ENCODE results near the gene ENPEP.
A peak's percentile ranks its signal among the peaks of the same experiment; 100 is the strongest.

The ENPEP gene

DNA sequence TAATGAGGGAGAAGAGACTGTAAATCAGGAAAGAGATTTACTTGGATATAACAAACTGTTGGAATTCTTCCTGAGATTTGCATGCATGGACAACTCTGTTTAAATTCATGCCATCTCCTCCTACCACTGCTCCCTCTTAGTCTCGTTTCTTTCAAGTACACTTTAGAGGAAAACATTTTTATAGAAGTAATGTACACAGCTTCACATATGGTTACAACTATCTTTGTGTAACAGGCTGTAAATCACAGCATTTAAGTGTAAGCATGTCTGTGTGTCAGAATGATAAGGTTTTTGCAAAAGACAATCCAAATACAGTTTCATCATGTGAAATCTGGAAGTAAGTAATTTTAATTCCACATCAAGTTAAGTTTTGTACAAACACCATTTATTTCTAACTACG lies 21.5 kb upstream of the ENPEP start:
- no peaks in the 10 kb centered on the region for H3K4me1 ChIP-seq (ENCODE audit: control insufficient read depth in 1 of 2, insufficient read depth in 2 of 2, low read length in 2 of 2)

DNA sequence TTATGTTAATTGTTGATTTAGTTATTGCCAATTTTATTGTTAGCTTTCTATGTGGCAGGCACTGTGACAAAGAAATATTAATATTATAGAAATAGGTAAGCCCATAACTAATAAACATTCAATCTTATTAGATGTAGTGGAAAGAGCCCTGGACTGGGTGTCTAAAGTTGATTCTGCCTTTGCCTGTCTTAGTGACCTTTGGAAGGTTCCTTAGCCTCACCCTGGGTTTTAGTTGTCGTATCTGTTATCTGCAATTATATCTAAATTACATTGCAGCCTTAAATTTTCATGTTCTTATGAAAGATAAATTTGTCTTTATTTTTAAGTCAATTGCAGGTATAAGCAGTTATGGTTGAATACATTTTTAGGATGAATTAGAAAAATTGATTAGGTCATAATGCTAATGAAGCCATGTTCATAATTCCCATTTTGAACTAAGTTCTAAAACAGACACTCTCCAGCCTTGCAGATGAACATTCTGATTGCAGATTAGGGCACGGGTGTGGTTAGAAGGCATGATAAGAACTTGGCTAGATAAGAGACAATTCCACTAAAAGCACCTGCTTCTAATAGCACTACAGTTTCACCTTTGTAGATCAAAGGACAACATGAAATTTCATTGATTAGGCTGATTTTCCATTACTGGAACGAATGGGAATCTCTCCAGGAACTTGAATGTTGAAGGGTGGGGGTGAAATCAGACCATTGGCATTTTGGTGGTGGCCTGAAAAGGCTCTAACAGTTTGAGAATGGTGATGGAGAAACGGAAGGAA lies 17.3 kb upstream of the ENPEP start:
- Histone ChIP-seq H3K4ac (ENCODE audit: low read depth, low read length) (no peak overlapping the region), H3K18ac (ENCODE audit: low read length) (no peak overlapping the region), H3K23ac (ENCODE audit: low read length) (no peak overlapping the region), H3K9me3 (ENCODE audit: insufficient read depth, low read depth, low read length) (no peaks in the 10 kb centered on the region), H3K14ac (ENCODE audit: low read length) (no peak overlapping the region), H3K36me3 (ENCODE audit: control insufficient read depth in 1 of 2, insufficient read depth in 2 of 2, low read length in 2 of 2) (no peaks in the 10 kb centered on the region), H2AK5ac (ENCODE audit: low read length) (no peak overlapping the region), H2BK120ac (ENCODE audit: insufficient read depth, low read length, poor library complexity) (no peak overlapping the region), H2BK5ac (ENCODE audit: low read depth, low read length, poor library complexity) (no peak overlapping the region), H3K79me1 (ENCODE audit: low read length) (no peaks in the 10 kb centered on the region), H3K4me3 (ENCODE audit: low read depth, low read length) (no peak overlapping the region), H2BK12ac (ENCODE audit: low read length) (no peak overlapping the region), H4K8ac (ENCODE audit: low read depth, low read length) (no peak overlapping the region), H4K91ac (ENCODE audit: low read depth, low read length) (no peak overlapping the region), H2AFZ (ENCODE audit: insufficient read depth, low read length, poor library complexity) (no peak overlapping the region), H3K27ac (ENCODE audit: low read depth, low read length) (no peak overlapping the region), H3K79me2 (ENCODE audit: control insufficient read depth, insufficient read depth, low read length, poor library complexity) (no peaks in the 10 kb centered on the region), H3K4me1 (ENCODE audit: control insufficient read depth in 1 of 2, insufficient read depth in 2 of 2, low read length in 2 of 2) (no peaks in the 10 kb centered on the region), H4K12ac (ENCODE audit: low read depth, low read length) (no peak overlapping the region), H3K9ac (ENCODE audit: low read length) (no peak overlapping the region), H3K27me3 (ENCODE audit: insufficient read depth, low read length) (no peaks in the 10 kb centered on the region), H3K4me2 (ENCODE audit: low read length) (no peak overlapping the region)
- WGBS (ENCODE audit: extremely low coverage, insufficient coverage, insufficient read length): no CpG with 5 or more reads among the region's 4 CpGs
- DNase-seq: peak in 1 of 2 donors; percentile 57

More for the DNA sequence above, 21.5 kb upstream of the ENPEP start:
- no peak overlapping the region for H3K9ac ChIP-seq (ENCODE audit: low read length)
- H4K8ac ChIP-seq (ENCODE audit: low read depth, low read length): no peak overlapping the region
- H3K27ac ChIP-seq (ENCODE audit: low read depth, low read length): no peak overlapping the region
- H3K27me3 ChIP-seq (ENCODE audit: insufficient read depth, low read length): no peaks in the 10 kb centered on the region
- peaks cover 1% of the 10 kb centered on the region for H3K9me3 ChIP-seq (ENCODE audit: insufficient read depth, low read depth, low read length)
- H2BK12ac ChIP-seq (ENCODE audit: low read length): no peak overlapping the region
- no CpG with 5 or more reads among the region's 2 CpGs for WGBS (ENCODE audit: extremely low coverage, insufficient coverage, insufficient read length)
- H3K4me2 ChIP-seq (ENCODE audit: low read length): no peak overlapping the region
- H4K91ac ChIP-seq (ENCODE audit: low read depth, low read length): no peak overlapping the region
- no peak overlapping the region for H2BK120ac ChIP-seq (ENCODE audit: insufficient read depth, low read length, poor library complexity)
- no peak overlapping the region for H3K4ac ChIP-seq (ENCODE audit: low read depth, low read length)
- no peak overlapping the region for H2BK5ac ChIP-seq (ENCODE audit: low read depth, low read length, poor library complexity)
- H3K4me3 ChIP-seq (ENCODE audit: low read depth, low read length): no peak overlapping the region
- no peak overlapping the region for H3K14ac ChIP-seq (ENCODE audit: low read length)
- H3K36me3 ChIP-seq (ENCODE audit: control insufficient read depth in 1 of 2, insufficient read depth in 2 of 2, low read length in 2 of 2): no peaks in the 10 kb centered on the region
- no peak overlapping the region for H3K18ac ChIP-seq (ENCODE audit: low read length)
- H2AK5ac ChIP-seq (ENCODE audit: low read length): no peak overlapping the region
- no peak overlapping the region for H2AFZ ChIP-seq (ENCODE audit: insufficient read depth, low read length, poor library complexity)
- H3K79me2 ChIP-seq (ENCODE audit: control insufficient read depth, insufficient read depth, low read length, poor library complexity): no peaks in the 10 kb centered on the region
- H3K79me1 ChIP-seq (ENCODE audit: low read length): no peaks in the 10 kb centered on the region
- no peak overlapping the region for H3K23ac ChIP-seq (ENCODE audit: low read length)
- H4K12ac ChIP-seq (ENCODE audit: low read depth, low read length): no peak overlapping the region
- no peak for DNase-seq

DNA sequence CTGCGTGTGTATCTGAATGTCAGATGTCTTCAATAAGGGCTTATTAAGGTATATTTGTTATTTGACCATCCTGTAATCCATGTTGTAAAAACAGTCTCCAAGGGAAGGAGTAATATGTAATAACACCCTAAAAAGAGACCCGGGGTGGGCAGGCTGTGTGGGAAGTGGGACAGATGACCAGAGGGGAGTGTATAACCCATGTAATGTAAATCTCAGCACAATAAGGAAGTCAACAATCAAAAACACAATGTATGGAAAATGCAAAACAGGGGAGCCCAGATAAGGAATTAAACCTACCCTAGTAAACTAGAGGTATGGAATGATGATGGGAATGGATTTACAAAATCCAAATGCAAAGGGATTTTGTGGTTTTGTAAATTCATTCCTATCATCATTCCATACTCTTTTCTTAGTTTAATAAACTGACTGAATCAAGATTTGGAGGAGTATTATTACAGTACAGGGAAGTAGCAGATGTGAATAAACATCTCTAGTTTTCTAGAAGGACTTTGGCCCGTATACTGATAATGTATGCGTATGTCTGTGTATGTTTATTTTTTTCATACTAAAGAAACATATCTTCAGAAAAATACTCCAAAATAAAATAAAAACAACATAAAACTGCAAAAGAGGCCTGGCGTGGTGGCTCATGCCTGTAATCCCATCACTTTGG lies 15.7 kb upstream of the ENPEP start:
- Histone ChIP-seq H3K9me3 (ENCODE audit: insufficient read depth, low read depth, low read length) (no peaks in the 10 kb centered on the region), H2BK12ac (ENCODE audit: low read length) (no peak overlapping the region), H2BK120ac (ENCODE audit: insufficient read depth, low read length, poor library complexity) (no peak overlapping the region), H3K4me3 (ENCODE audit: low read depth, low read length) (no peak overlapping the region), H2AK5ac (ENCODE audit: low read length) (no peak overlapping the region), H3K27me3 (ENCODE audit: insufficient read depth, low read length) (no peaks in the 10 kb centered on the region), H3K14ac (ENCODE audit: low read length) (no peak overlapping the region), H3K4me2 (ENCODE audit: low read length) (no peak overlapping the region), H3K36me3 (ENCODE audit: control insufficient read depth in 1 of 2, insufficient read depth in 2 of 2, low read length in 2 of 2) (no peaks in the 10 kb centered on the region), H3K27ac (ENCODE audit: low read depth, low read length) (no peak overlapping the region), H4K8ac (ENCODE audit: low read depth, low read length) (no peak overlapping the region), H3K4ac (ENCODE audit: low read depth, low read length) (no peak overlapping the region), H3K4me1 (ENCODE audit: control insufficient read depth in 1 of 2, insufficient read depth in 2 of 2, low read length in 2 of 2) (no peaks in the 10 kb centered on the region), H3K23ac (ENCODE audit: low read length) (no peak overlapping the region), H4K91ac (ENCODE audit: low read depth, low read length) (no peak overlapping the region), H3K79me1 (ENCODE audit: low read length) (no peaks in the 10 kb centered on the region), H2BK5ac (ENCODE audit: low read depth, low read length, poor library complexity) (no peak overlapping the region), H4K12ac (ENCODE audit: low read depth, low read length) (no peak overlapping the region), H3K18ac (ENCODE audit: low read length) (no peak overlapping the region), H3K79me2 (ENCODE audit: control insufficient read depth, insufficient read depth, low read length, poor library complexity) (no peaks in the 10 kb centered on the region), H2AFZ (ENCODE audit: insufficient read depth, low read length, poor library complexity) (no peak overlapping the region), H3K9ac (ENCODE audit: low read length) (no peak overlapping the region)
- no peak for DNase-seq
- no CpG with 5 or more reads among the region's 5 CpGs for WGBS (ENCODE audit: extremely low coverage, insufficient coverage, insufficient read length)

DNA sequence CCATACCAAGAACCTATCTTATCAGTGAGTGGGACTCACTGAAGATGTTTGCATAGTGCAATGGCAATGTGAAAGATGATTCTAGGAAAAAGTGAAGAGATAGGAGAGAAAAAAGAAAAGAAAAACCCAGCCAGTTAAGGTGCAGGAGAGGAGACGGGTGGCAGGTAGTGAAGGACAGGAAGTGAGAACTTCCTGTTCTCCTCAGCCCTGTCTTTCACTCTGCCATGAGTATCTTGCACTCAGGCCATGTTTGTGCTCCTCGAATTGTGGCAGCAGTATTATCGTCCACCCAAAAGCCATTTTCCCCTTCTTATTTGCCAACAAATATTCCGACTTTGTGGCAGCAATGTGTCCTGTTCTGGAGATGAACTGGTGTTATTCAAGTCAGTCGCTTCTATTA lies 8.6 kb upstream of the ENPEP start:
- no peak overlapping the region for H4K12ac ChIP-seq (ENCODE audit: low read depth, low read length)

More for the DNA sequence above, 8.6 kb upstream of the ENPEP start:
- Histone ChIP-seq H2BK5ac (ENCODE audit: low read depth, low read length, poor library complexity) (no peak overlapping the region), H3K27ac (ENCODE audit: low read depth, low read length) (no peak overlapping the region), H3K27me3 (ENCODE audit: insufficient read depth, low read length) (no peaks in the 10 kb centered on the region), H3K9me3 (ENCODE audit: insufficient read depth, low read depth, low read length) (no peaks in the 10 kb centered on the region), H3K4me3 (ENCODE audit: low read depth, low read length) (no peak overlapping the region), H4K91ac (ENCODE audit: low read depth, low read length) (no peak overlapping the region), H3K18ac (ENCODE audit: low read length) (no peak overlapping the region), H3K23ac (ENCODE audit: low read length) (no peak overlapping the region), H3K4me1 (ENCODE audit: control insufficient read depth in 1 of 2, insufficient read depth in 2 of 2, low read length in 2 of 2) (peaks cover 3 to 4% of the 10 kb centered on the region in 2 experiments), H2BK120ac (ENCODE audit: insufficient read depth, low read length, poor library complexity) (no peak overlapping the region), H3K9ac (ENCODE audit: low read length) (no peak overlapping the region), H3K79me1 (ENCODE audit: low read length) (peaks cover 4% of the 10 kb centered on the region), H2AFZ (ENCODE audit: insufficient read depth, low read length, poor library complexity) (no peak overlapping the region), H2AK5ac (ENCODE audit: low read length) (no peak overlapping the region), H3K36me3 (ENCODE audit: control insufficient read depth in 1 of 2, insufficient read depth in 2 of 2, low read length in 2 of 2) (no peaks in the 10 kb centered on the region), H3K79me2 (ENCODE audit: control insufficient read depth, insufficient read depth, low read length, poor library complexity) (no peaks in the 10 kb centered on the region), H2BK12ac (ENCODE audit: low read length) (no peak overlapping the region), H3K4ac (ENCODE audit: low read depth, low read length) (no peak overlapping the region), H3K4me2 (ENCODE audit: low read length) (no peak overlapping the region), H3K14ac (ENCODE audit: low read length) (no peak overlapping the region), H4K8ac (ENCODE audit: low read depth, low read length) (no peak overlapping the region)
- WGBS (ENCODE audit: extremely low coverage, insufficient coverage, insufficient read length): no CpG with 5 or more reads among the region's 5 CpGs
- no peak for DNase-seq

All from trophoblast cell (in vitro differentiated cells and primary cell).